ENCODE measurements around the gene TAS2R38.

Gene TAS2R38

DNA sequence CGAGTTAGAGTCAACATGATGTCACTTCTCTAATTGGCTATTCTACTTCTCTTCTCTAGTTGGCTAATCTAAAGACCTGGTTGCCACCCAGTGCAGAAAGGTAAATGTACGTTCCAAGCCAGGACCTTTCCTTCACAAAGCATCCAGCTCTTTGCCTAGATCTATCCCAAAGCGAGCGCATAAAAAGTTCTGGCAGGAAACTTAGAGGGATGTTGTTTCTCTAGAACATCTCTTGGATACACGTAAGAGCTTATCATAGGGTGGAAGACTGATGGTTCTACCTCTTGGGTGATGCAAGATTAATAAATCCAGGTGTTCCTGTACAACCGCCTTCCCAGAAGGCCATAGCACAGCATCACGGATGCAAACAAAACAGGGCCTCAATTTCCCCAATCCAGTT lies at the start of gene TAS2R38:
Gene TAS2R38, minus strand, starts transcription at position 101 of the 400 bp plus-strand sequence. Its CDS starts 84 bp downstream, at position 17.
- TF ChIP-seq, protein P1, sequence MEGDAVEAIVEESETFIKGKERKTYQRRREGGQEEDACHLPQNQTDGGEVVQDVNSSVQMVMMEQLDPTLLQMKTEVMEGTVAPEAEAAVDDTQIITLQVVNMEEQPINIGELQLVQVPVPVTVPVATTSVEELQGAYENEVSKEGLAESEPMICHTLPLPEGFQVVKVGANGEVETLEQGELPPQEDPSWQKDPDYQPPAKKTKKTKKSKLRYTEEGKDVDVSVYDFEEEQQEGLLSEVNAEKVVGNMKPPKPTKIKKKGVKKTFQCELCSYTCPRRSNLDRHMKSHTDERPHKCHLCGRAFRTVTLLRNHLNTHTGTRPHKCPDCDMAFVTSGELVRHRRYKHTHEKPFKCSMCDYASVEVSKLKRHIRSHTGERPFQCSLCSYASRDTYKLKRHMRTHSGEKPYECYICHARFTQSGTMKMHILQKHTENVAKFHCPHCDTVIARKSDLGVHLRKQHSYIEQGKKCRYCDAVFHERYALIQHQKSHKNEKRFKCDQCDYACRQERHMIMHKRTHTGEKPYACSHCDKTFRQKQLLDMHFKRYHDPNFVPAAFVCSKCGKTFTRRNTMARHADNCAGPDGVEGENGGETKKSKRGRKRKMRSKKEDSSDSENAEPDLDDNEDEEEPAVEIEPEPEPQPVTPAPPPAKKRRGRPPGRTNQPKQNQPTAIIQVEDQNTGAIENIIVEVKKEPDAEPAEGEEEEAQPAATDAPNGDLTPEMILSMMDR (conservative IDR thresholded peaks at IDR 0.05; ENCODE audit: low read depth) = no peak
- ChIA-PET POLR2A (ENCODE audit: low non-redundant PET) (no interaction called here), CTCF (no interaction called here)
- DNase-seq (ENCODE audit: low spot score) = no peak
- H3K27ac ChIP-seq = no peak within 1 kb of the TSS

- ChIA-PET POLR2A (ENCODE audit: low non-redundant PET) (no interaction called here), CTCF (no interaction called here)
- TF ChIP-seq, protein P1 (conservative IDR thresholded peaks at IDR 0.05; ENCODE audit: low read depth) = no peak
- no peak for DNase-seq (ENCODE audit: low spot score)
- no peak overlapping the region for H3K27ac ChIP-seq
Measured at GRCh38 chr7:142018154-142018553, 44.6 kb upstream of the TAS2R38 start.

GRCh38 chr7:142017451-142017850 lies 43.9 kb upstream of the TAS2R38 start:
- CTCF ChIA-PET = no interaction called here
- H3K27ac ChIP-seq = no peak overlapping the region
- no peak for DNase-seq (ENCODE audit: low spot score)
- TF ChIP-seq, protein P1 (conservative IDR thresholded peaks at IDR 0.05; ENCODE audit: low read depth) = no peak
- POLR2A ChIA-PET (ENCODE audit: low non-redundant PET) = no interaction called here

DNA sequence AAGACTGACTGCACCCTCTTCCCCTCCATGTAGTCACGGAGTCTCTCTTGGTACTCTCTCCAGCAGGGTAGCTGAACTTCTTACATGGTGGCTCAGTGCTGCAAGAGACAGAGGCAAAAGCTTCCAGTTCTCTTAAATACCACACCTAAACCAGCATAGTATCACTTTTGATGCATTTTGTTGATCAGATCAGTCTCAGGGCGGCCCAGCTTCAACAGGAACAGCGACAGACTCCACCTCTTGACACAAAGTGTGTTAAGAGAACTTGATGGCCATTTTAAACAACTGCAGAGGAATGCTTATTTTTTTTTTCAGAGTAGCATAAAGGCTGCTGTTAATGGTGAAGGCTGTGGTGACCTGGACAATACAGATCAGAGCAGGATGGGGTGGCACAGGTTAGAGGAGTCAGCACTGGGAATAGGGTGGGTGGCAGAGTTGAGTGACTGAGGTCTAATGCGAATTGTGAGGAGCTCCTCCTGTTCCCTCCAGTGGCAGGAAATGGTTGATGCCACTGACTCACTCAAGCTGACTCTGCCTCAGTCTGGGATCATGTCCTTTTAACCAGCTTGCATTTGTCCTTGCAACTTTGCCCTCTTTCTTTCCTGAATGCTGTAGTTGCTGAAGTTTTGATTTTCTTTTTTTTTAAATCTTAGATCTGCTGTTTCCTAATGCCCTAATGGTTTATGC lies 39.4 kb upstream of the TAS2R38 start:
- TF ChIP-seq, protein P1 (conservative IDR thresholded peaks at IDR 0.05; ENCODE audit: low read depth) = no peak
- ChIA-PET POLR2A (ENCODE audit: low non-redundant PET) (no interaction called here), CTCF (interaction anchor here (0.6 to 0.8 kb wide), 2 partner anchors 36 to 591 kb away, joined by 3 to 4 read pairs; no protein-coding TSS in a partner anchor)
- H3K27ac ChIP-seq = no peak overlapping the region
- peak; percentile 28 for DNase-seq (ENCODE audit: low spot score)

GRCh38 chr7:142010952-142011548 lies 37.5 kb upstream of the TAS2R38 start:
- TF ChIP-seq, protein P1 (conservative IDR thresholded peaks at IDR 0.05; ENCODE audit: low read depth) = no peak
- no peak for DNase-seq (ENCODE audit: low spot score)
- H3K27ac ChIP-seq = no peak overlapping the region
- ChIA-PET POLR2A (ENCODE audit: low non-redundant PET) (no interaction called here), CTCF (no interaction called here)

DNA sequence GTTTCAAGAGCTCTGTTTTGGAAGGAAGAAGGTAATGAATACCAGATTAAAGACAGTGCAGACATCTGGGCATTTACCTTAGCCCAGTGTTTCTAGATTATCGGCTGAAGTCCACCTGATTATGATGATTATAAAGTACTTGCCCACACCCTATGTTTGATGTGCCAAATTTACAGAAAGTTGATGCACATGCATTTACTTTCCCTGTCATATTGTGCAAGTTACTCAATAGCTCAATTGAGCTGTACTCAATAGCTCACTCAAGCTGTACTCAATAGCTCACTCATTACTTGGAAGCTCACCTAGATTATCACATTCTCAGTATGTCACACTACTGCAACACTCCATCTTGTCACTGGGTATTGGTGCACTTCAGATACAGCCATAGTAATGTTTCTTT lies 35.6 kb upstream of the TAS2R38 start:
- H3K27ac ChIP-seq = no peak overlapping the region
- TF ChIP-seq, protein P1 (conservative IDR thresholded peaks at IDR 0.05; ENCODE audit: low read depth) = no peak
- CTCF ChIA-PET = no interaction called here
- DNase-seq (ENCODE audit: low spot score) = no peak
- POLR2A ChIA-PET (ENCODE audit: low non-redundant PET) = no interaction called here

All from RWPE1 (cell line).